Measurements from ENCODE around the gene ANO3.

Gene ANO3

DNA sequence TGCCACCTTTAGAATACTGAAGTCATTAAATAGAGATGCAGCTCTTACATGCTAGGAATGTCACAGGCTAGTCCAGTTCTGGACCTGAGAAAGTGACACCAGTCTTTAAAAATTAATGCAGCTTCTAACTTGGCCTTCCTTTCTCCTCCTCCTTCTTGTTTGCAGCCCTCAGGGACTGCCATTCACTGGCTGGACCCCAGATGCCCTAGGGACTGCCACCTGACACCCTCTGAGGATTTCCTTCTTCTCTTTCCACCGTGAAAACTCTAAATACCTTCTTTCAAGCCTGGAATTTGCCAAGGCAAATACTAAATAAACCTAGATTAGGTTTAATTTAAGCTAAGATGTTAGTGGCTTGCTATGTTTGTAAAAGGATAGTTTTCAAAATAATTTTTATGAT is 161.7 kb downstream of the ANO3 start:
- no peak for DNase-seq (ENCODE audit: low read depth)

- no peak for DNase-seq (ENCODE audit: low read depth)
Observed at GRCh38 chr11:26507229-26507628, 175.3 kb downstream of the ANO3 start.

DNA sequence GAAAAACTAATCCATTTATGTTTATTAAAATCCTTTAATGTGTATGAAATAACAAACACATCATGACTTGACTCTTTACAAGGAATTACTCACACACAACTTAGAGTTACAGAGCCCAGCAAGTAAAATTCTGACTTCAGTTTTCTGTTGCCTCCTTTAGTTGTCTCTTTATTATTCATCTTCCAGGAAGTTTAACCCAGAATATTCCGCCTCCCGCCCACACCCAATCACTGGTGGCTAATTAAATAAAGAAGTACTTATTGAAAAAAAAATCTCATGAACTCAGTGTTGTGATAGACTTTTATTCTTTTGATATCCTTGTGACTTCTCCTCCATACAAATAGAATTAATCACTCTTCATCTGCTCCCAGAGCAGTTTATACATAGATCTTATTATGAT is 178.2 kb downstream of the ANO3 start:
- DNase-seq (ENCODE audit: low read depth): no peak

DNA sequence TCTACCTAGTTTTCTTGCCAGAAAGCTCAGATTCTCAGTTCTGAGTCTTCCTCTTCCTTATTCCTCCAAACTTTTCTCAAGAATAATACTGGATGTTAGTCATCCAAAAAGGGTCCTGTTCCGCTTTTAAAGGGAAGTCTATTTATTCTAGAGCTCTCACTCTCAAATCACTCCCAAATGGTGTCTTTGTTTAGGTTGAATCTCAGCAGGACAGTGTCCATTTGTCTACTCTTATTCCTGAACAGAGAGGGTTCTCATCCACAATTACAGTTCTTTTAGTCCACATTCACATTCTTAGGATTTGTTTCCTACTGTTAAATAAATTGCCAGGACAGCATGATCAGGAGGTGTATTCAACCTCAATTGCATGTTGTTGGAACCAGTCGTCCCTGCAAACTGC is 178.8 kb downstream of the ANO3 start:
- DNase-seq (ENCODE audit: low read depth): no peak

GRCh38 chr11:26512196-26512595 is 180.3 kb downstream of the ANO3 start:
- DNase-seq (ENCODE audit: low read depth): no peak

DNA sequence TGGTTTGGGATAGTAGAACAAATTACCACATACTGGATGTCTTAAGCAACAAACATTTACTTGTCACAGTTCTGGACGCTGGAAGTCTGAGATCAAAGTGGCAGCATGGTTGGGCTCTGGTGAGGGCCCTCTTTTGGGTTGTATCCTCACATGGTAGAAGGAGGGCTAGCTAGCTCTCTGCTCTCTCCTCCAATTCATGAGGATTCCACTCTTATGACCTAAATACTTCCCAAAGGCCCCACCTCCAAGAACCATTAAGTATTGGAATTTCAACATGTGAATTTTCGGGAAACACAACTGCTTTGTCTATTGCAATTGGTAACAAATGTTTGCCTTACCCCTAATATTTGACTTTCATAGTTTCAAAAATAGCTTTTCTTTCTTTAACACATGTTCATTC is 187.5 kb downstream of the ANO3 start:
- no peak for DNase-seq (ENCODE audit: low read depth)

DNA sequence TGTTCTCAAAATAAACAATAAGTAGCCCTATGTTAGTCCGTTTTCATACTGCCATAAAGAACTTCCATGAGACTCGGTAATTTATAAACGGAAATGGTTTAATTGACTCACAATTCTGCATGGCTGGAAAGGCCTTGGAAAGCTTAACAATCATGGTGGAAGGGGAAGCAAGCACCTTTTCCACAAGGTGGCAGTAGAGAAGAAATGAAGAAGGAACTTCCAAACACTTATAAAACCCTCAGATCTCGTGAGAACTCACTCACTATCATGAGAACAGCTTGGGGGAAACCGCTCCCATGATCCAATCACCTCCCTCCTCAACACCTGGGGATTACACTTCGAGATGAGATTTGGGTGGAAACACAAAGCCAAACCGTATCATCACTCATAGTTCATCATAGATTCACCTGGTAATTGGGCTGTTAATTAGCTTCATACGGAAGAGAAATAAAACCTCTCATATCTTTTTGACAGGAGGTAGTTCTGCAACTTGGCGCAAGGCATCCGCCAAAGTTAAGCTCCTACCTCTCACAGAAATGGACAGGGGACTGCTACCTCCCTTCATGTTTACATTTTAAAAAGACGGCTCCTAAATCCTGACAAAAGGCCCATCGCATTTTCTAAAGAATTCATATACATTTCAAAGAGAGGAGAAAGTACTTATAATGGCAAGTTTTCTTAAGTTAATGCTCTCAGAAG is 191.1 kb downstream of the ANO3 start:
- DNase-seq (ENCODE audit: low read depth): peak; percentile 3

- no peak for DNase-seq (ENCODE audit: low read depth)
Observed at GRCh38 chr11:26527685-26528084, 195.8 kb downstream of the ANO3 start.

DNA sequence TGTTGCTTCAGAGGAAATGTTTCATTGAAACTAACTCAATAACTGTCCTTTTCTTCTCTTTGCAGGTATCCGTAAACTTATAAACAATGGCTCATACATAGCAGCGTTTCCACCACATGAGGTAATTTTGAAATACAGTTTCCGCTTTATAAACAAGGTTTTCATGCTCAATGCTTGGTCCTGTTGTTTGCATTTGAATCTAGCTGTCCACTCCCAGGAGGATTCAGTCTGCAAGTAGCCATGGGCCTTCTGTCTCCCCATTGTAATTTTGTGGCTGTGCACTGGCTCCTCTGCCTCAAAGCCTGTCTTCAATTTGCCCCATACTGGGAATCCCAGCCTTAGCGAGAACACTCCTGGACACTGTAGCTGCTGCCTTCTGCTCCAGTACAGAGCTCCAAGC is 205.4 kb downstream of the ANO3 start:
- no peak for DNase-seq (ENCODE audit: low read depth)

GRCh38 chr11:26539517-26539916 is 207.6 kb downstream of the ANO3 start:
- DNase-seq (ENCODE audit: low read depth): no peak

- no peak for DNase-seq (ENCODE audit: low read depth)
Observed at GRCh38 chr11:26541870-26542269, 209.9 kb downstream of the ANO3 start.

- no peak for DNase-seq (ENCODE audit: low read depth)
Observed at GRCh38 chr11:26549176-26549575, 217.2 kb downstream of the ANO3 start.

DNA sequence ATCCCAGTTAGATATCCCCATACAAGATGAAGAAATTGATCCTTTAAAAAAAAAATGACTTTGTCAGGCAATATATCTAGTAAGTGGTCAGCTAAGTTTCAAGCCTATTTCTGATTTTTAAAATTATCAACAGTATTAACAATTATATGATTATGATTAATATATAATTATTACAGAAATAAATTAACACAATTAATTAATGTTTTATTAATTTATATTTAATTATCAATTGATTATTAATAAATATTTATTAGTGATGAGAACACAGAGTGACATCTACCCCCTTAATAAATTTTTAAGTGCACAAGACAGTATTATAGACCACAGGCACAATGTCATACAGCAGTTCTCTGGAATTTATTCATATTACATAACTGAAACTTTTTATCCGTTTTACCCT is 218.1 kb downstream of the ANO3 start:
- DNase-seq (ENCODE audit: low read depth): no peak

DNA sequence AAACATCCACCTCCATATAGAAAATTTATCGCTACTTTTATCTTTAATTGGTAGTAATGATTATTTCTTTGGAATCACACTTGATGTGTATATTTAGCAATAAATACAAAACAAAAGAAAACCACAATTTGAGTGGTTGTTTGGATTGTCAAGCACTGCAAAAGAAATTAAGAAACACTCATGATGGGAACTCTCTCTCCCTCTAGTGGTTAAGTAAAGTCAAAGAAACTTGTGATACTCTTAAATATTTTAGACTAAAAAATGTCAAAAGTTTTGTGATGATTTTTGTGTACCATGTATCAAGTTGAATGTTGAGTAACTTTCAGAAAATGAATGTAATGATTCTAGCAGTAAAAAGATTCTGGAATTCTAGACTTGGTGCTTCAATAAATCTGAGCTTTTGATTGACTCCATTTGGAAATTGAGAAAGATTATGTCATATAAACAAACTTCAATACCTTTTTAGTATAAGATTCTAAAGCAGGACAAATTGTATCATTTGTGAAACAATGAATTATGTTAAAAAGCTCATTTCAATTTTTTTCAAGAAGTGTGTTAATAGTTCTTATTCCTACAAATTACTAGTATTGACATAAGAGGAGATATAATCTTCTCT is 219.4 kb downstream of the ANO3 start:
- no peak for DNase-seq (ENCODE audit: low read depth)

DNA sequence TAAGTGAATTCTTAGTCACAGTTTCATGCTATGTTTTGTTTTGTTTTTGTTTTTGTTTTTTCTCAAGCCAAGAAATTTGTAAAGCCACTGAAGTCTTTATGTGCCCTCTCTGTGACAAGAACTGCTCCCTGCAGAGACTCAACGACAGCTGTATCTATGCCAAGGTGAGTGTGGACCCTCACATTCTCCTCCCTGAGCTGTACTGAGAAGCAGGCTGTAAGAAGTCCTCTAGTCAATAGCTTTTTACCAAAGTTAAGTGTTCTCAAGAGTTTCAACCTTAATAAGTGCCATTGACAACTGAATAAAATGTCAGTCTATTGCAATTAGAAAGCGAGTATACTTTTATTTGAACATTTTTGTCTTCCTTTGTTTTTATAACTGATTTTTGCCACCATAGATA is 221.3 kb downstream of the ANO3 start:
- no peak for DNase-seq (ENCODE audit: low read depth)

DNA sequence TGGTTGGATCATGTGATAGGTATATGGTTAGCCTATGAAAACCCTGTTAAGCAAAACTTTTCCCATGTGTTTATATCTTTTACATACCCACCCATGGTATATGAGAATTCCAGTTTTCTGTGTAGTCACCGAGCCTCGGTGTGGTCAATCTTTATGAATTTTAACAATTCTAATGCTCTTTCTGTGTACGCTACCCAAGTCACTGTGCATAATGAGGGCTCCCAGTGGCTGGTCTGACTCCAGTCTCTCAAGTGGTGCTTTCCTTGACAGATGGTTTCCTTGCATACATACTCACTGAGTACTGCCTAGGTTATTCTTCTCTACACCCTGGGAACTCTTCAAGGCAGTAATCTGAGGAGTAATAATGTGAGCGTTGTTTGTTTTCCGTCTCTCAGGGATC is 222.5 kb downstream of the ANO3 start:
- no peak for DNase-seq (ENCODE audit: low read depth)

- no peak for DNase-seq (ENCODE audit: low read depth)
Observed at GRCh38 chr11:26556582-26556981, 224.7 kb downstream of the ANO3 start.

- DNase-seq (ENCODE audit: low read depth): no peak
Observed at GRCh38 chr11:26557666-26558065, 225.7 kb downstream of the ANO3 start.

- DNase-seq (ENCODE audit: low read depth): no peak
Observed at GRCh38 chr11:26558190-26558589, 226.3 kb downstream of the ANO3 start.

DNA sequence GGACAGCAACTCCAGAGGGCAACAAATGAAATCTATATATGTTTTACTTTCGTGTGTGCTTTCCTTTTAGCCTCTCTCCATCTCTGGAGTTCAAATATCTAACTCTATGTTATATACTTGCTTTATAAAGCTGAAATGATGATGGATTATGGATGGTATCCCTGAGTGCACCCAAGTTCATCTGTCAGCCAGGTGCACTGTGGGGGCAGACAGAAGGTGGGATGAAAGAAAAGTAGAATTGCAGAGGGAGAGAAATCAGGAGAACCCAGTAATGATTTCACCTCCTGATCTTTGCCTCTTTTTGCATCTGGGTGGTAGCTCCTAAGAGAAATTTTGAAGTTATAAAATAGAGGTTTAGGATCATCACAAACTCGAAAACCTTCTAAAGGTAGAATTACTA is 237.7 kb downstream of the ANO3 start:
- DNase-seq (ENCODE audit: low read depth): no peak

GRCh38 chr11:26571861-26572654 is 240.1 kb downstream of the ANO3 start, which contains the start of gene MUC15:
Gene MUC15, minus strand, starts transcription at chr11:26572263. Its CDS starts 5,169 bp downstream, at chr11:26567094.
- DNase-seq (ENCODE audit: low read depth): no peak

GRCh38 chr11:26572770-26573402 is 241.0 kb downstream of the ANO3 start:
- no peak for DNase-seq (ENCODE audit: low read depth)

DNA sequence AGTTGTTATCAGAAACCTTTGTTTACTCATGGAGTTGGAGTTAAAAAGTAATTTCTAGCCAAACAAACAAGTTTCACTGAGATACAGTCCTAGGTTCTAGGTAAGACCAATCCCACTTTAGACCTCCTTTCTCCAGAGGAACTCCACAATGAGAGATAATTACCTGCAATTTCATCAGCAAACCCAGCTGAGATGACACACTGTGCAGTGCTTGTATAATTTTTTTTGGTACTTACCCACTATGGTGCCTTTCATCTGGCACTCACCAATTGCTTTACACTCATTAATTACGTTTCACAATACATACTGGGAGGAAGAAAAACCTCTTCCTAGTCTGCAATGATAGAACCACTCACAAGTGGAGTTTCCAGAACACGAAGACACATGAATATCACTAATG is 242.0 kb downstream of the ANO3 start:
- no peak for DNase-seq (ENCODE audit: low read depth)
